Breast epithelium (tissue), 3 donors: Measurements from ENCODE around the gene ARHGEF10L.

Source experiments
- CTCF ChIP-seq, 3 donors: fragments of 450-650 bp; IDR thresholded peaks; one replicate each; pipeline ENCODE4 v1.5.1; 2016 to 2017; ENCODE audit warnings: antibody characterized with exemption in 3 of 3, mild to moderate bottlenecking in 3 of 3, moderate library complexity in 3 of 3
- POLR2A ChIP-seq: fragments of 450-650 bp; IDR thresholded peaks from one replicate; pipeline ENCODE4 v1.6.1; 2016; ENCODE audit warnings: antibody characterized with exemption, mild to moderate bottlenecking, moderate library complexity

- TF ChIP-seq POLR2A (no peak), CTCF (IDR thresholded peaks at IDR 0.05) (no peak)
Measured at GRCh38 chr1:17697458-17697857, 158.0 kb downstream of the ARHGEF10L start.
